GM04504 (cell line): Measurements from ENCODE around the gene ABCA10.
"Not testable (repeated sequence)": the region's sequence is repeated elsewhere in the genome, so short reads cannot be mapped to it uniquely, and the experiment has no call there.

ENCODE experiments used
- DNase-seq: peaks from one replicate; pipeline ENCODE4 v3.0.0-alpha.2; 2012; ENCODE audit warnings: low read depth

The ABCA10 gene

GRCh38 chr17:69230939-69231338 lies 2.3 kb upstream of the ABCA10 start:
- no peak for DNase-seq

GRCh38 chr17:69228018-69228417 lies 606 bp downstream of the ABCA10 start:
- DNase-seq = no peak

- no peak for DNase-seq
Observed at GRCh38 chr17:69227541-69227940, 1.1 kb downstream of the ABCA10 start.

GRCh38 chr17:69223809-69224208 lies 4.8 kb downstream of the ABCA10 start:
- DNase-seq = no peak

- no peak for DNase-seq
Observed at GRCh38 chr17:69222707-69223258, 5.8 kb downstream of the ABCA10 start.

- DNase-seq = no peak
Observed at GRCh38 chr17:69220098-69220497, 8.5 kb downstream of the ABCA10 start.

- no peak for DNase-seq
Observed at GRCh38 chr17:69218986-69219385, 9.6 kb downstream of the ABCA10 start.

- no peak for DNase-seq
Observed at GRCh38 chr17:69213059-69213813, 15.4 kb downstream of the ABCA10 start.

- DNase-seq = no peak
Observed at GRCh38 chr17:69208640-69209039, 20.0 kb downstream of the ABCA10 start.

- DNase-seq = no peak
Observed at GRCh38 chr17:69207151-69207550, 21.5 kb downstream of the ABCA10 start.

- no peak for DNase-seq
Observed at GRCh38 chr17:69198238-69198637, 30.4 kb downstream of the ABCA10 start.

- DNase-seq = not testable (repeated sequence)
Observed at GRCh38 chr17:69196105-69196653, 32.4 kb downstream of the ABCA10 start.

GRCh38 chr17:69192754-69193153 lies 35.9 kb downstream of the ABCA10 start:
- no peak for DNase-seq

GRCh38 chr17:69188796-69189195 lies 39.8 kb downstream of the ABCA10 start:
- no peak for DNase-seq

GRCh38 chr17:69188064-69188463 lies 40.6 kb downstream of the ABCA10 start:
- no peak for DNase-seq

GRCh38 chr17:69187294-69187693 lies 41.3 kb downstream of the ABCA10 start:
- DNase-seq = no peak

GRCh38 chr17:69179227-69179952 lies 49.2 kb downstream of the ABCA10 start:
- no peak for DNase-seq

GRCh38 chr17:69176457-69176795 lies 52.2 kb downstream of the ABCA10 start:
- no peak for DNase-seq

- DNase-seq = peak; percentile 33
Observed at GRCh38 chr17:69175625-69176456, 52.8 kb downstream of the ABCA10 start.

GRCh38 chr17:69175262-69175624 lies 53.4 kb downstream of the ABCA10 start:
- no peak for DNase-seq

- DNase-seq = no peak
Observed at GRCh38 chr17:69173118-69173517, 55.5 kb downstream of the ABCA10 start.

- DNase-seq = no peak
Observed at GRCh38 chr17:69170377-69170776, 58.2 kb downstream of the ABCA10 start.
